DMS53 treated with DMSO at 0.1 percent for 48 hours (cell line): ENCODE results near the gene DCDC2C.
"Not testable (repeated sequence)": the region's sequence is repeated elsewhere in the genome, so short reads cannot be mapped to it uniquely, and the experiment has no call there.

ENCODE experiments used
- DNase-seq: peaks from one replicate; lab custom pipeline; 2025; ENCODE audit not compliant: unreplicated experiment; lab: John Stamatoyannopoulos, UW

DCDC2C gene

GRCh38 chr2:3814706-3815245, 111.4 kb downstream of the DCDC2C start:
- no peak for DNase-seq

DNA sequence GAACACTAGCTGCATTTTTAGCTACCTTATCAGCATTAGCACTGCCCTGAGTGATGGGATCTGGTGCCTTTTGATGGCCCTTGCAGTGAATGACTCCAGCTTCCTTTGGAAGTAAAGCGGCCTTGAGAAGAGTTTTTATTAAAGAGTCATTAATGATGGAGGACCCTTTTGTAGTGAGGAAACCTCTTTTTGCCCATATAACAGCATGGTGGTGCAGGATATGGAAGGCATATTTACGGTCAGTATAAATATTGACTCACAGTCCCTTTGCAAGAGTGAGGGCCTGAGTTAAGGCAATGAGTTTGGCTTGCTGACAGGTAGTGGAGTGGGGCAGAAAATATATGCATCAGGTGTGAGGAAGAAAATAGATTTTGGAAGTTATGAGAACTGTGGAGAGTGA, 113.8 kb downstream of the DCDC2C start:
- not testable (repeated sequence) for DNase-seq

- no peak for DNase-seq
Measured at GRCh38 chr2:3823748-3824147, 120.4 kb downstream of the DCDC2C start.

DNA sequence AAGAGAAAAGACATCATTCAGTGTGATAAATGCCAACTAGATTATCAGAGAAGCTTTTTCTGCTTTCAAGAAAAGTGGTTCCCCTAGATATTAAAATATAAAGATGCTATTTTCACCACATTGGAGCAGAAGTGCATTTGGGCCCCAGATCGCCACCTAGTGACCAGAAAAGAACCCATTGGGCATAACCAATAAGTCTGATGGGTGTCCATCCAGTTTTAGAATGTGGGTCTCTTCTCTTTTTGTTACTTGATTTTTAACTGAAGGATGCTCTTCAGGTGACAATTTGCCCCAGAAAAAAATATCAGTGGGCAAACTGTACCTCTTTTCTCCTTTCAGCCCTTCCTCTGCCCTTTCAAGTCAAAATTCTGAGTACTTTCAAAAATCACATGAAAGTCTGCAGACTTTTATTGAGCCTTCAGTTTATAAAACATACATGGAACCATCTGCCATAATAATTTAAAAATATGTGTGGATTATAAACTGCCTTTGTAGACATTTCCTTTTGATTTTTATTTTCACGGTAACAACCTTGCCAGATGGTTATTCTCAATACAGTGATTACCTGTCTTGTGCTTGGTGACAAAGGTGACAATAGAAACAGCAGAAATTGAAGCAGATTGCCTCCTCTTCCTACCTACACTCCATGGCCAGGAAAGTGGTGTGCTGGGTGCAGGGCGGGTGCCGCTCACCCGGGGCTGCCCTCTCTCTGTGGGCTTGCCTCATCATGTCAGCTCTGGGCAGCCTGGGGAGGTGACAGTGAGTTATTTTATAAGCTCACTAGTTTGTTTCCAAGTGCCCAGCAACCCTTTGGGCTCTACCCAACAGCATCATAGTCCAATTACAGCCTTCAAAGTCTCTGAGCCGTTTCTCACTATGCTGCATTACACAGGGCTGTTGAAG, 124.5 kb downstream of the DCDC2C start:
- DNase-seq = no peak

DNA sequence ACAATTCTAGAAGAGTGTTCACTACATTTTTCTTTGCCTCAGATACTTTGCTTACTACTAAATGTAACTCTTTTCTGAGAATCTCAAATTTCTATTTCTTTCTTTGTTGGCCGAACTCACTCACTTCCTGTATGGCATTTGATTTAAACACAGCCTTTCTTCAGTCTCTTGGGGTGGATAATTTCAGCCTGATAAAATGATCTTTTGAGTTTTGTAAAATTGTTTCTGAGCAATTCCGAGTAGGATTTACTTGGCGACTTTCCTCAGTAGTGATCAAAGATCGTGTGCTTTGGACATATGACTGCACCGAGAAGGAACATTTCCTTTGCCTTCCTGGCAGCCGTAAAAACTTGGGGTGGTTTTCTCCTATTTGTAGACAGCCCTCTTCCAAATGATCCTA, 127.4 kb downstream of the DCDC2C start:
- no peak for DNase-seq

GRCh38 chr2:3837086-3837485, 133.7 kb downstream of the DCDC2C start:
- DNase-seq = no peak

- DNase-seq = no peak
Measured at GRCh38 chr2:3838348-3838747, 135.0 kb downstream of the DCDC2C start.

DNA sequence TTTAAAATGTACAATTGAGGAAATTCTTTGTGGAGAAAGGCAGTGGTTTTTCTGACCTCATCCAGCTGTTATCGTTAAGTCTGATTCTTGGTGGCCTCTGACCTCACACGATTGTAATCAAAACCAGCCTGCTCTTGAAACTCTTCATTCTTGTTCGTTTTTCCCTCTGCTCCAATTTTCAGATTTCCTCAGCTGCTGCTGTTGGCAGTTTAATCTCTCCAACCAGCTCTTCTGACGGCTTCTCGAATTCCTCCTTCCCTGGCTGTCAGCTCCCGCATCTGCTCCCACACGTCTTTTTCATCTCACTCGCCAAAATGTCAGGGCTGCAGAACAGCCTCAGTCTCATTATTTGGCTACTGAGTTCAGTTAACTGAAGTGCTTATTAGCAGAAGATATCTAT, 136.1 kb downstream of the DCDC2C start:
- DNase-seq = no peak

DNA sequence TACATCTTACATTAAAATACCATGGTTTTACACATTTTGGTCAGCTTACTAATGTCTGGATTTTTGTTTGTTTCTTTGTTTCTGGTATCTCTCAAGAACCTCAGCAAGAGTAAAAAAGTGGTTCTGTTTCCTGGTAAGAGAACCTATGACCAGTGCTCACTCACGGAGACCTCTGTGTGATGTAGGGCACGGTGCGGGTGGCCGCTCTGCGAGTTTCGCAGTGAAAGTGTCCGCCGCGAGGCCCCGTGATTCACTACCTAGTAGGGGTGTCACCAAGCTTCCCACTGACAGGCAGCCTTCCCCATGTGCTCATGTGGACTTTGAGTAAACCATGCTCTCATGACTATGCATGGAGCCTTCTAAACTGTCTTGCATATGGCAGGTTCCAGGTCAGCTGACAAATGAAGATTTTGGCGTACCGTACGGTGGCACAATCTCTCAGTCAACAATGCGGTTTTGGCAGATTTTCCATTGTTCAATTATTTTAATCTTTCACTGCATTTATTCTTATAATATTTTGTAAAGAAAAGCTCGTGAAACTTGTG, 137.3 kb downstream of the DCDC2C start:
- DNase-seq = no peak

DNA sequence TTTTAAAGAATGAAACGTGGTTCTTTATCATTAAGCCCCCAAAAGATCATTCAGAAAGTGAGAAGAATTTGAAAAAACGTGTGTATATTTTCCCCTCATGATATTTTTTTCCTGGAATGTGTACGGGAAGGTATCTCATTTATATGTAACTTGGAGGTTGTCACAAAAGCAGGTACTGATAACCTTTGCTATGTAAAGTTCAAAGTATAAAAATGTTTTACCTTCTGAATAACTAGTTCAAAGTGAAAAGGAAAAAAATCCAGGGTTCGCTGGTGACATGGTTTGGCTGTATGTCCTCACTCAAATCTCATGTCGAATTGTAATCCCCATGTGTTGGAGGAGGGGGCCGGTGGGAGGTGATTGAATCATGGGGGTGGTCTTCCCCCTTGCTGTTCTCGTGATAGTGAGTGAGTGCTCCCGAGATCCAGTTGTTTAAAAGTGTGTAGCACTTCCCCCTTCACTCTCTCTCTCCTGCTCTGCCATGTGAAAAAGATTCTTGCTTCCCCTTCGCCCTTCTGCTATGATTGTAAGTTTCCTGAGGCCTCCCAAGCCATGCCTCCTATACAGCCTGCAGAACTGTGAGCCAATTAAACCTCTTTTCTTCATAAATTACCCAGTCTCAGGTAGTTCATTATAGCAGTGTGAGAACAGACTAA, 144.2 kb downstream of the DCDC2C start:
- no peak for DNase-seq

DNA sequence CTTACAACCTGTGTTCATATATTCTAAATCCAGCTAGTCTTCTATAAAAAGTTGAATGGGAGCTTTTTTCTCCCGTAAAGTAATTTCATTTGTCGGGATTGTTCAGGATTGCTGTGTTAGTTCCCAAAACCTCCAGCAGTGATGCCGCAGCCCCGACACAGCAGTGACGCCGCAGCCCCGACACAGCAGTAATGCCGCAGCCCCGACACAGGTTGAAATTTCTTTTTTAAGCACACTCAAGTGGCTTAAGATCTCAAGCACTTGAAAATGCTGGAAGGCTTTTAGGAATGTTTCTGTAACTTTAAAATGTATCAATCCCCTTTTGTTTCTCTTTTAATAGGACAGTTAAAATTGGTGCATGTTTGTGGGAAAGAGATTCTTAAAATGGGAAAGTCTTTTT, 145.4 kb downstream of the DCDC2C start:
- no peak for DNase-seq

GRCh38 chr2:3849213-3849612, 145.8 kb downstream of the DCDC2C start:
- no peak for DNase-seq

DNA sequence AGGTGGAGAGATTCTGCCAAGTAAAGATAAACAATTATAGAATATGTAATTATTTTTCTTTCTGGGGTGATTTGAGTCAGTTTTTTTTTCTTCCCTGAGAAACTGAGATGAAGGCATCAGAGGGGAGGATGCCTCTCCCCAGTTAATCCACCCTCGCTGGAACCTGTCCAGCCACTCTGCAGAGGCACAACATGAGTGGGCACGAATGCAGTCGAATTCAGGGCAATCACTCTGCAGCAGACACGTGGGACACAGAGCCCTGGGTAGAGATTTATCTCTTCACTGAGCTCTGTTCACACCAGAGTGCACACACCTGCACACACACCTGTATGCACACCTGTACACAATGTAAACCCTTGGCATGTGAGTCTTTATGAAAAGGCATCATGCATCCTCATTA, 154.2 kb downstream of the DCDC2C start:
- no peak for DNase-seq

- DNase-seq = no peak
Measured at GRCh38 chr2:3864943-3865865, 161.8 kb downstream of the DCDC2C start.

GRCh38 chr2:3867469-3867868, 164.1 kb downstream of the DCDC2C start:
- no peak for DNase-seq

DNA sequence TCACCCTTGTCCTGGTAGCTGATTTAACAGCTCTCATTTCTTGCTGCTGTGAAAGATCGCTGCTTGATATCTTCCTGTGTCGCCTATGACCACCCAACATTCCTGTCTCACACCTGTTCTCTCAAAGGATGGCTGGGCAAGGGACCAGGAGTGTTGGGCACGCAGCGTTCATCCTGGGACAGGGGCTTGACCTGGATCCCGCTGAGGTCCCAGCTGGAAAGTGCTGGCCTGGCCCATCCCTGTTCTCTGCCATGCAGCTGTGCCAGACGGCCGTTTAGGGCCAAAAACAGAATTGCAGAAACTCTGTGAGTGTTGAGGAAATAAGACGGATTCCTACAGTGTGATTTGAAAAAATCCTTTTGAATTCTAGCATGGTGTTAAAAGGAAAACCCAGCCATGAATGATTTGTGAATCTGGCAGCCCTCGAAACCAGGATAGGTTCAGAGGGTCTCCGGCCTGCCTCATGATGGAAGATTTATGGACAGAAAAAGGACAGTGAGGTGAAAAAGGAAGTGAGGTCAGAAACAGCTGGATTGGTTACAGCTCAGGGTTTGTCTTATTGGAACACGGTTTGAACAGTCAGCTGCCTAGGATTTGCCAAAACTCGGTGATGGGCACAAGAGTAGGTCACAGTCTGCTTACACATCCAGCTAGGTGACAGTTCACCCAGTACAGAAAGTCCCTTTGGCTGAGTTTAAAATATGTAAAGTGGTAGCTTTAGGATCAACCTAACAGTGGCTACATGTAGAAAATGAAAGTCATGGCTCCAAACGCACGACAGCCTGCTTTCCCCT, 164.8 kb downstream of the DCDC2C start:
- DNase-seq = no peak

- peak; percentile 14 for DNase-seq
Measured at GRCh38 chr2:3870222-3870621, 166.8 kb downstream of the DCDC2C start.

- no peak for DNase-seq
Measured at GRCh38 chr2:3871002-3871401, 167.6 kb downstream of the DCDC2C start.

- DNase-seq = no peak
Measured at GRCh38 chr2:3872451-3872850, 169.1 kb downstream of the DCDC2C start.

DNA sequence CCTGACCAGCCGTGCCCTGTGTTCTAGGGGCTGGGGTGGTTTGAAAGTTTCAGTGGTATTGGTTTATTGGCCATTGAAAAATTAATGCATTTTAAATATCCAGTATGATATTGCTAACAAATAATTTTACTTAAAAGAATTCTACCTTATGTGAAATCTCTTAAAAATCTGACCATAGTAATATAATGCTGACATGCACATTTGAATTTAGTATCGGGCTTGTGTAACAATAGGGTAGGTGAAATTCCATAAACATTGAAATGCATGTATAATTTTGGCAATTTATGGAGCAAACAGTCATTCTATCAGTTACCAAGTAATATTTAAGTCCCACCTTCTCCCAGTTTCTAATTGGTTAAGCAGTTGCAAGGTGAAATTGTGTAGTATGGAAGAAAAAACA, 170.5 kb downstream of the DCDC2C start:
- DNase-seq = no peak
